ENCODE measurements around the gene BIRC2.

GRCh38 chr11:102343809-102344208 lies 3.2 kb upstream of the BIRC2 start:
- TF ChIP-seq CTCF (IDR thresholded peaks at IDR 0.05) (no peak), POLR2AphosphoS5 (IDR thresholded peaks at IDR 0.05) (no peak)

Data from stomach (tissue), 4 donors.